KMS-11 (cell line): ENCODE results near the gene NPFFR2.

Experiments used
- H2AFZ ChIP-seq: fragments of 200-600 bp; sonication (generic); 2 replicates; pipeline ENCODE4 v1.6.1; 2016; ENCODE audit warnings: antibody characterized with exemption, mixed run types, low read depth
- H3K27ac ChIP-seq: fragments of 200-600 bp; sonication (generic); 2 replicates; pipeline ENCODE4 v1.6.1; 2016; ENCODE audit warnings: mild to moderate bottlenecking, mixed run types
- H3K27me3 ChIP-seq: fragments of 200-600 bp; sonication (generic); 2 replicates; pipeline ENCODE4 v1.6.1; 2017; ENCODE audit warnings: mild to moderate bottlenecking, low read depth, mixed run types, moderate library complexity; ENCODE audit not compliant: insufficient read depth
- H3K36me3 ChIP-seq: fragments of 200-600 bp; sonication (generic); 2 replicates; pipeline ENCODE4 v1.6.1; 2017; ENCODE audit warnings: mild to moderate bottlenecking, mixed run types; ENCODE audit not compliant: insufficient read depth
- H3K4me1 ChIP-seq: fragments of 200-600 bp; sonication (generic); 2 replicates; pipeline ENCODE4 v1.6.1; 2016; ENCODE audit warnings: mild to moderate bottlenecking, low read depth, mixed run types; ENCODE audit not compliant: poor library complexity, severe bottlenecking
- H3K4me2 ChIP-seq: fragments of 200-600 bp; sonication (generic); 2 replicates; pipeline ENCODE4 v1.7.0; 2016; ENCODE audit warnings: mild to moderate bottlenecking, mixed run types
- H3K4me3 ChIP-seq: fragments of 200-600 bp; sonication (generic); IDR thresholded peaks from 2 replicates; pipeline ENCODE4 v1.6.1; 2017; ENCODE audit warnings: low read depth, low read length, mixed read lengths; ENCODE audit not compliant: insufficient read depth
- H3K79me2 ChIP-seq: fragments of 200-600 bp; sonication (generic); 2 replicates; pipeline ENCODE4 v1.6.1; 2016; ENCODE audit warnings: low read depth, mixed run types; ENCODE audit not compliant: insufficient read depth
- H3K9ac ChIP-seq: fragments of 200-600 bp; sonication (generic); 2 replicates; pipeline ENCODE4 v1.6.1; 2016; ENCODE audit warnings: mild to moderate bottlenecking, mixed run types
- H4K20me1 ChIP-seq: fragments of 200-600 bp; sonication (generic); 2 replicates; pipeline ENCODE4 v1.6.1; 2016; ENCODE audit warnings: mild to moderate bottlenecking, mixed run types; ENCODE audit not compliant: insufficient read depth
- TF ChIP-seq, protein P1 (sequence below): fragments of 200-600 bp; sonication (generic); conservative IDR thresholded peaks from 2 replicates; pipeline ENCODE4 v1.6.1; 2017; ENCODE audit warnings: low read depth, mild to moderate bottlenecking, antibody characterized with exemption, low read length, moderate library complexity, mixed read lengths

The NPFFR2 gene

DNA sequence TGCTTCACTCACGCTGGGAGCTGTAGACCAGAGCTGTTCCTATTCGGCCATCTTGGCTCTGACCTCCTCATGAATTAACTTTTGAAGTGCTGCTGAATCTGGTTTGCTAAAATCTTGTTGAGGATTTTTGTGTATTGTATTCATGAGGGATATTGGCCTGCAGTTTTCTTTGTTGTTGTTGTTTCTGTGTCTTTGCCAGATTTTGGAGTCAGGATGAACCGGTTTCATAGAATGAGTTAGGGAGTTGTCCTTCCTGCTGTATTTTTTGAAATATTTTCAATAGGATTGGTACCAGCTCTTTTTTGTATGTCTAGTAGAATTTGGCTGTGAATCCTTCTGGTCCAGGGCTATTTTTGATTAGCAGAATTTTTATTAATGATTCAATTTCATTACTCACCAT, 138.1 kb downstream of the NPFFR2 start:
- TF ChIP-seq, protein P1, sequence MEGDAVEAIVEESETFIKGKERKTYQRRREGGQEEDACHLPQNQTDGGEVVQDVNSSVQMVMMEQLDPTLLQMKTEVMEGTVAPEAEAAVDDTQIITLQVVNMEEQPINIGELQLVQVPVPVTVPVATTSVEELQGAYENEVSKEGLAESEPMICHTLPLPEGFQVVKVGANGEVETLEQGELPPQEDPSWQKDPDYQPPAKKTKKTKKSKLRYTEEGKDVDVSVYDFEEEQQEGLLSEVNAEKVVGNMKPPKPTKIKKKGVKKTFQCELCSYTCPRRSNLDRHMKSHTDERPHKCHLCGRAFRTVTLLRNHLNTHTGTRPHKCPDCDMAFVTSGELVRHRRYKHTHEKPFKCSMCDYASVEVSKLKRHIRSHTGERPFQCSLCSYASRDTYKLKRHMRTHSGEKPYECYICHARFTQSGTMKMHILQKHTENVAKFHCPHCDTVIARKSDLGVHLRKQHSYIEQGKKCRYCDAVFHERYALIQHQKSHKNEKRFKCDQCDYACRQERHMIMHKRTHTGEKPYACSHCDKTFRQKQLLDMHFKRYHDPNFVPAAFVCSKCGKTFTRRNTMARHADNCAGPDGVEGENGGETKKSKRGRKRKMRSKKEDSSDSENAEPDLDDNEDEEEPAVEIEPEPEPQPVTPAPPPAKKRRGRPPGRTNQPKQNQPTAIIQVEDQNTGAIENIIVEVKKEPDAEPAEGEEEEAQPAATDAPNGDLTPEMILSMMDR, result no peak
- Histone ChIP-seq H3K27me3 (no peaks in the 10 kb centered on the region), H3K9ac (no peak overlapping the region), H2AFZ (no peak overlapping the region), H3K79me2 (no peaks in the 10 kb centered on the region), H3K27ac (no peak overlapping the region), H3K4me3 (no peak overlapping the region), H3K4me2 (no peak overlapping the region), H4K20me1 (no peaks in the 10 kb centered on the region), H3K36me3 (no peaks in the 10 kb centered on the region), H3K4me1 (no peaks in the 10 kb centered on the region)

DNA sequence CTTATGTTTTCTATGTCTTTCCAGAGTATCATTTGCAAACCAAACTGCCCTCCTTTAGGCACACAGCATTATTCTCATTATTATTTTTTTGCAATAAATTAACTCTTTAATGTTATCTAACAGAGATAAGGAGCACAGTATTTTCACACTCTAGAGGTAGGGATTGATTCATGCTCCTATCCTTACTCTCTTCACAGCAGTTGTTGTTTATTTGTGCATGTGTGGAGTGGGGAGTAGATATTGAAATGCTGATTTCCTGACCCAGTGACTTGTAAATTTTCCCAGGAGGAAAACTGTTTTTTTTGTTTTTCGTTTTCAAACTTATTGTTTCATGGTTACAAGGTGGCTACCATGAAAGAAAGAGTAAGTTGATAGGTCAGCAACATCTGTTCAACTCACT, 140.0 kb downstream of the NPFFR2 start:
- no peak overlapping the region for H3K27ac ChIP-seq
- TF ChIP-seq, protein P1, result no peak
- H3K4me1 ChIP-seq, result no peaks in the 10 kb centered on the region
- no peaks in the 10 kb centered on the region for H4K20me1 ChIP-seq
- H3K36me3 ChIP-seq, result no peaks in the 10 kb centered on the region
- H2AFZ ChIP-seq, result no peak overlapping the region
- H3K27me3 ChIP-seq, result no peaks in the 10 kb centered on the region
- no peak overlapping the region for H3K4me3 ChIP-seq
- no peak overlapping the region for H3K9ac ChIP-seq
- H3K79me2 ChIP-seq, result no peaks in the 10 kb centered on the region
- H3K4me2 ChIP-seq, result no peak overlapping the region

DNA sequence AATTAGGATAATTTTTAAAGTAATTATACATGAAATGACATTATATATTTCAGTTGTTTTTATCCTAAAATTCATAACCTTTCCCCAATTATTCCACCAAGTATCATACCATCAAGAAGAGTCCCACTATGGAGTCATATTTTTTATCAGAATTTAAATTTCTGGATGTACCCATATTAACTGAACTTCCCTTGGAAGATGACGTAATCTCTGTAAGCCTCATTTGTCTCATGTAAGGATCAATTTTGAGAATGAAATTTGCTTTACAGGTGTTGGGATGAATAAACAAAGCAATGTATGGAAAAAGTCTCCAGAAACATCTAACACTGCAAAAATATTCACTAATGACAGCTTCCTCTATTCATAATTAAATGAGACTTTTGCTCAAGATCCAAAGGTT, 147.5 kb downstream of the NPFFR2 start:
- H3K36me3 ChIP-seq, result no peaks in the 10 kb centered on the region
- no peak overlapping the region for H2AFZ ChIP-seq
- no peak overlapping the region for H3K4me2 ChIP-seq
- H3K9ac ChIP-seq, result no peak overlapping the region
- no peaks in the 10 kb centered on the region for H3K27me3 ChIP-seq
- TF ChIP-seq, protein P1, result no peak
- no peaks in the 10 kb centered on the region for H4K20me1 ChIP-seq
- no peak overlapping the region for H3K4me3 ChIP-seq
- no peak overlapping the region for H3K27ac ChIP-seq
- no peaks in the 10 kb centered on the region for H3K79me2 ChIP-seq
- no peaks in the 10 kb centered on the region for H3K4me1 ChIP-seq

DNA sequence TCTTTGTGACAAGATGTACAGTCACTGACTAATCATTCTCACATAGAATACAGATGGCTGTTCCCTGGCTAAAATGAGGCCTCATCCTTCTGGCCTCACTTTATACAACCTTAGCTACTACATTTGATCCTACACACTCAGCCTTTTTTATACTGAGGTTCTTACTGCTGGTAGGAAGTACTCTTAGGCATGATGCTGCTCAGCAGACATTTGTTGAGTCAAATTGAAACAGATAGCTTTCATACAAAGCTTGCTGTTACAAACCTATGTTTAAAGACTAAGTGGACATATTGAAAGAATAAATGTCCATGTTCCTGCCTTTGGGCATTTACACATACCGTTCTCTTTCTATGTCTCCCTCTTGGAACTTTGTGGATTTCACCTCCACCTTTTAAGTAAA, 154.9 kb downstream of the NPFFR2 start:
- H3K79me2 ChIP-seq, result no peaks in the 10 kb centered on the region
- no peak overlapping the region for H3K27ac ChIP-seq
- H2AFZ ChIP-seq, result 0 out of 2 replicates have a peak overlapping the region, but pooled peaks have one; percentile 12
- H3K4me1 ChIP-seq, result no peaks in the 10 kb centered on the region
- no peaks in the 10 kb centered on the region for H3K27me3 ChIP-seq
- H3K4me3 ChIP-seq, result no peak overlapping the region
- no peaks in the 10 kb centered on the region for H3K36me3 ChIP-seq
- TF ChIP-seq, protein P1, result no peak
- H4K20me1 ChIP-seq, result no peaks in the 10 kb centered on the region
- no peak overlapping the region for H3K9ac ChIP-seq
- H3K4me2 ChIP-seq, result no peak overlapping the region
